Jurkat, Clone E6-1 (cell line): ENCODE results near the gene SPX. TPM values are rescaled to one million over a fixed set of nuclear protein-coding genes. Genes with fewer than 3 reads are reported as not detected.

ENCODE experiments used
- DNase-seq: peaks from one replicate; pipeline ENCODE4 v3.0.0-alpha.2; 2011; ENCODE audit warnings: low read depth, low spot score
- H3K4me3 ChIP-seq: 2 replicates; pipeline ENCODE4 v1.5.1; 2011; ENCODE audit warnings: mild to moderate bottlenecking, low read length, control low read depth, moderate library complexity
- polyA plus RNA-seq: library from polyadenylated mRNA; unstranded; fragments of >200 nt; gene quantifications from one replicate; pipeline ENCODE4 v1.2.1, GENCODE V29; 2012; ENCODE audit warnings: missing spikeins; ENCODE audit not compliant: insufficient read length, insufficient read depth

SPX gene, protein sequence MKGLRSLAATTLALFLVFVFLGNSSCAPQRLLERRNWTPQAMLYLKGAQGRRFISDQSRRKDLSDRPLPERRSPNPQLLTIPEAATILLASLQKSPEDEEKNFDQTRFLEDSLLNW
- not detected for polyA plus RNA-seq

DNA sequence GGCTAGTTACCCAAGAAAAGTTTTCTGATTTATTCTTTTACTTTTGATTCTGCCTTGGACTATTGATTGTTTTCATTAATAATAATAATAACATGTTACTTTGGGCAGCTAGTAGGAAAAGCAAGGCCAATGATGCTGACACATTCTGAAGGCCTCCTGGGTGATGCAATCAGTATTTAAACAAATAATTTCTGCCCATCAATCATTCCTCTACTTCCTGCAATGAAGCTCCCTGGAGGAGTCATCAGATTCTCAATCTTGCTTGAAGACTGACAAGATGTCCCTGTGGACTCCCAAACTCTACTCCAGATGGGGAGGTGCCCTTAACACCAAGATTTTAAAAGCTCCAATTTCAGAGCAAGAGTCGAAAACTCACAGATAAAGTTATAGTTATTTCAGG is at the start of gene SPX:
Gene SPX, plus strand, starts transcription at position 244 of the 400 bp plus-strand sequence. CDS start 177 bp downstream, outside the sequence.
- no peak for DNase-seq
- no peak within 1 kb of the TSS for H3K4me3 ChIP-seq

GRCh38 chr12:21476949-21477348 is 49.1 kb upstream of the SPX start:
- DNase-seq, result no peak
- no peak overlapping the region for H3K4me3 ChIP-seq

DNA sequence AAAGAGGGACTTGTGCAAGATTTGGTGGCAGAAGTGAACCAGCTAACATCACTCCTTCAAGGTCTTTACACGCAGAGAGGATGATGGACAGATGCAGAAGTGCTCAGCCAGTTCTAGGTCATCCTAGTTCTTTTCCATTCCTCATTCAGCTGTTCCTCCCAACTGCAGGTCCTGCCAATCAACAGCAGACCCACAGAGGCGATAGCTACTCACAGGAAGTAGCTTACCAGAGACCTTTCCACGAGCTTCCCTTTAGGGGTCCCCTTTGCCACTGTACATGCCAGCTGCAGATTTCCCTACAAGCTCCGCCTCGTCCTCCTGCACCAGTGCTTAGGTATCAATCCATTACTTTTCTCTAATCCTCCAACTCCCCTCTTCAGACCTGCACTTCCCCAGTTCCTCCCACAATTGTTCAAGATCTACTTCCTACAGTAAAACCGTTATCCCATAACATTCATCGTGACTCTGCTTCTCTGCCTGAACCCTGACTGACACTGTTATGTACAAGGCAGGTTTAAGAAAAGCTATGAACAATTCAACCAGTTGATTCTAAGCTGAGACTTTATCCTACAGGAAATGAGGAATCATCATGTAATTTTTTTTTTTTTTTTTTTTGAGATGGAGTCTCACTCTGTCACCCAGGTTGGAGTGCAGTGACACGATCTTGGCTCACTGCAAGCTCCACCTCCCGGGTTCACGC is 47.2 kb upstream of the SPX start:
- no peak overlapping the region for H3K4me3 ChIP-seq

DNA sequence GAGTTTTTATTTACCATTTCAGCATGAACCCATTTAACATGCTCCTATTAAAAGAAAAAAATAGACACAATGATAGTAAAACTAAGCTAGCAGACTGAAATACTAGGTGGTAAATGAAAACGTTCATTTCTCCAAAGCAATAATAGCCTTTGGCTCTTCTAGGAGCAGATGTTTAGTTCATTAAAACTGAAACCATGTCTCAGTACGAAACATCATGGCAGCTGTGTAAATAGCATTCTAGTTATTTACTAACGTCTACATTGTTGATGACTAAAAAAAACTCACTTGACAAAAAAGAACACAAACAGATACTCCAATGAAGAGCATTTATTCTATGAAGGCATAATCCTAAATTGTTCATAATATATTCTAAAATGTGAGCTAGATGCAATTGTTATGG is 42.6 kb upstream of the SPX start:
- no peak overlapping the region for H3K4me3 ChIP-seq
- DNase-seq, result no peak

More for the DNA sequence above, 47.2 kb upstream of the SPX start:
- no peak for DNase-seq

GRCh38 chr12:21485998-21486397 is 40.1 kb upstream of the SPX start:
- no peak for DNase-seq
- H3K4me3 ChIP-seq, result no peak overlapping the region

- no peak for DNase-seq
- H3K4me3 ChIP-seq, result no peak overlapping the region
These were observed 26.3 kb upstream of the SPX start for GRCh38 chr12:21499765-21500164.

DNA sequence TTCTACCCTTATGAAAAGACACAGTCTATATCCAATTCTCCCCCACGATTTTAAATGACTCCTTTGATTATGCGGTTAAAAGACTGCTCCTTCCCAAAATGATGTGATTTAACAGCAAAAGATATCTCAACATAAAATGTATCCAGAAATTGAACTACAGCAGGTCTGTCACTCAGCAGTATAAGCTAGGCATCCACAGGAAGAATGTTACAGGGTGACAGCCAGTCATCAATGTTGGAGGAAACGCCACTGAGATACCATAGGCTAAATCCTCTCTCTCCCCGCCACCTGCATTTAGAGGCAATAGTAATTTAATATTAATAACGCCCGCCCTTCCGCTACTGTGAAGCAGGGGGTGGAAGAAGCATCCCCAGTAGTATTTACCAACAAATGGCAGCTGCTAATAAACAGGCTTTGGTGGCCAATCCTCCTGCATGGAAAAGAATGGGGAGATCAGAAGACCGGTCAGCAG is 25.3 kb upstream of the SPX start:
- no peak for DNase-seq
- peak overlapping the region; percentile 89 for H3K4me3 ChIP-seq

- peak; percentile 97 for DNase-seq
- H3K4me3 ChIP-seq, result peak within 1 kb of the TSS; percentile 89
These were observed 24.6 kb upstream of the SPX start, which contains the start of the genes GOLT1B and RECQL for GRCh38 chr12:21501258-21502163. Gene GOLT1B (plus strand): TSS chr12:21501789. CDS start chr12:21501924, 135 bp downstream. Gene RECQL (minus strand): TSS chr12:21501635. CDS start chr12:21499570, 2,065 bp downstream.

DNA sequence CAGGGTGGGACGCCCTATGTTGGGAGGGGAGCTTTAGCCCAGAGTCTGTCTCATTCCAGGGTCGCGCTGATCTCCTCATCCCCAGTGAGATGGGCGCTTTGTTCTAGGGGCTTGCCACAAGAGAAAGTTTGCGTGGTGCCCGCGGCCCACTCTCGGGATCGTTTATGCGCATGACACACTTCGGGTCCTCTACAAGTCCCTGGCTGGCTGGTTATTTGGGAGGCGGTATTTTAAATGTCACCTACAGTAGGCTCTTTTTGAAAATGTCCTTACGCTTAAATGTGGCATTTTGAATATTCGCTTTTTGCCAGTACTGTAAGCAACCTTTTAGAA is 24.0 kb upstream of the SPX start:
- H3K4me3 ChIP-seq, result peak overlapping the region; percentile 89
- peak; percentile 23 for DNase-seq

- H3K4me3 ChIP-seq, result peak overlapping the region; percentile 89
These were observed 23.2 kb upstream of the SPX start for GRCh38 chr12:21502872-21503271.

DNA sequence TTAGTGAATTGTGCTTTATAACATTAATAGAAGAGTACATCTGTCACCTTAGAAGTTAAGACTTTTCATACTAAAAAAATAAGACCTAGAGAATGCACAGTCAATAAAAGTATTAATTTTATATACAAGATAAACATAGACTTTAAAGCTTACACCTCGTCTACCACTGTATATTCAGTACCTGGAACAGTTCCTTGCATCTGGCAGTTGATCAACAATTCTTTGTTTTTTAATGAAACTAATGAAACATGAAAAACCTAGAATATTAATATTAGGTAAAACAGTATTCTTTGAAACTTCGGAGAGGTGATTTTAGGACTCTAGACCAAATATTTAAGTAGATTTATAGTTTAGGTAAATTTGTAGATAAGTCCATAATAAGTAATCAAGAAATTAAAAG is 20.2 kb upstream of the SPX start:
- H3K4me3 ChIP-seq, result no peak overlapping the region
- no peak for DNase-seq

More at GRCh38 chr12:21502872-21503271, 23.2 kb upstream of the SPX start:
- no peak for DNase-seq

GRCh38 chr12:21507849-21508248 is 18.2 kb upstream of the SPX start:
- DNase-seq, result no peak
- H3K4me3 ChIP-seq, result no peak overlapping the region

DNA sequence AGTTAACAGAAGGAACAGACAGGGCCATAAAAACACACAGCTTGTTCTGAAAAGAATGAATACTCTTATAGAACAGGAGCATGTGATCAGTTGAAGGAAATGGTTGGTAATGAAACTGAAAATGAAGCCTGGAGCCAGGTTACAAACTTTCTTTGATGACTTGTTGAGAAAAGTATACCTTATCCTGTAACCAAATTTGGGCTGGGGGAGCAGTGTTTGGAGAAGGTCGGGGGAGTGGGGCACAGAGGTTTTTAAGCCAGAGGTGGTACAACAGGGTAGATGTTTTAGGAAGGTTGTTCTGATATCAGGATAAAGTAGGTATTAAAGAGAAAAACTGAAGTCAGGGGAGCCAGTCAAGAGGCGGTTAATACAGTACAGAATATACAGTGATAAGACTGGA is 16.3 kb upstream of the SPX start:
- H3K4me3 ChIP-seq, result no peak overlapping the region

DNA sequence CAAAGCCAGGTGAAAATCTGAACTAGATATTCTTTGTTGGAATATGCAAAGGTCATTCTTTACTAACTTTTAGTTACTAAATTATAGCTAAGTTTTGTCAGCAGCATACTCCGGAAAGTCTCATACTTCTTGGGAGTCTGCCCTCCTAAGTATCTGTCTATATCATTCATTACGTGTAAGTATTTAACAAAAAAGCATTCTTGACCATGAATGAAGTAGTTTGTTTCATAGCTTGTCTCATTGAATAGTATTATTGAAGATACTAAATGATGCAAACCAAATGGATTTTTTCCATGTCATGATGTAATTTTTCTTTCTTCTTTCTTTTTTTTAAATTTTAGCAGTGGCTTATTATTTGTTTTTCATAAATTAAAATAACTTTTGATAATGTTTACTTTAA is 9.8 kb upstream of the SPX start:
- DNase-seq, result no peak
- no peak overlapping the region for H3K4me3 ChIP-seq

More for the DNA sequence above, 16.3 kb upstream of the SPX start:
- DNase-seq, result peak; percentile 11

DNA sequence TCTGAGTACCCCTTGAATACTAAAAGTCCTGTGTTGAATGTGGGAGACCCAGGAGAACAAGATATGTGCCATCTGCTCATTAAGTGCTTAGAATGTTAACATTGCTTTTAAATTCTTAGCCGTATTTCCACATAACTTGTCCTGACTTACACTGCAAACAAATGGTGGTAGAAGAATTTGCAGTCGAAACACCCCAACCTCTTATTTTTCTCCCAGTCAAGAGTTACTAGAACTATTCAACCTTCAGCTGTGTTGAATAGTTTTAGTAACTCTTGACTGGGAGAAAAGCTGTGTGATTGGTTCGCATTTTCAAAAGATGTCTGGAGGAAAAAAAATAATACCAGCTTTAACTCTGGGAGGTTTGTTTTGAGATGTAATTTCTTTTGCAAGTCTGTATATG is 7.6 kb upstream of the SPX start:
- H3K4me3 ChIP-seq, result no peak overlapping the region

GRCh38 chr12:21521541-21521940 is 4.6 kb upstream of the SPX start:
- no peak for DNase-seq

More for the DNA sequence above, 7.6 kb upstream of the SPX start:
- no peak for DNase-seq

GRCh38 chr12:21523148-21523547 is 2.9 kb upstream of the SPX start:
- no peak overlapping the region for H3K4me3 ChIP-seq
- no peak for DNase-seq

More at GRCh38 chr12:21521541-21521940, 4.6 kb upstream of the SPX start:
- no peak overlapping the region for H3K4me3 ChIP-seq

- no peak overlapping the region for H3K4me3 ChIP-seq
- DNase-seq, result no peak
These were observed 737 bp downstream of the SPX start for GRCh38 chr12:21526721-21527345.
